Bronchial epithelial cell (primary cell): ENCODE data around the gene RRP36. TPM values are rescaled to one million over a fixed set of nuclear protein-coding genes. Genes with fewer than 3 reads are reported as not detected.

Experiments
- DNase-seq: peaks from one replicate; pipeline ENCODE4 v3.0.0-alpha.2; 2010; ENCODE audit warnings: low read depth
- FAIRE-seq: peaks from 2 replicates; lab custom pipeline; 2011; peaks lifted over from hg19 to GRCh38; lab: Jason Lieb, UNC
- H3K27me3 ChIP-seq: 2 replicates; pipeline ENCODE4 v1.5.1; 2011; ENCODE audit warnings: low read length; ENCODE audit not compliant: control insufficient read depth, insufficient read depth
- H3K36me3 ChIP-seq: 2 replicates; pipeline ENCODE4 v1.5.1; 2011; ENCODE audit warnings: low read length; ENCODE audit not compliant: control insufficient read depth, insufficient read depth
- H3K4me3 ChIP-seq: 2 replicates; pipeline ENCODE4 v1.5.1; 2011; ENCODE audit warnings: mild to moderate bottlenecking, low read depth, low read length, control low read depth
- CTCF ChIP-seq: IDR thresholded peaks from 2 replicates; pipeline ENCODE4 v1.5.1; 2011; ENCODE audit warnings: mild to moderate bottlenecking, moderate library complexity, low read length, control low read depth, inconsistent platforms; ENCODE audit not compliant: insufficient read depth, severe bottlenecking
- total RNA-seq: library from RNA; depleted of rRNA; stranded (reverse); fragments of >200 nt; gene quantifications from 2 replicates; pipeline ENCODE4 v1.2.1, GENCODE V29; 2014

RRP36 gene
- total RNA-seq, 1 donor from 2014 or later = 97.1 TPM

GRCh38 chr6:43045371-43045930 is 24.0 kb downstream of the RRP36 start:
- no peak overlapping the region for H3K4me3 ChIP-seq
- no peak for DNase-seq
- H3K36me3 ChIP-seq = peaks cover 46% of the 10 kb centered on the region
- no peaks in the 10 kb centered on the region for H3K27me3 ChIP-seq
- FAIRE-seq = no peak
- TF ChIP-seq CTCF = no peak

- H3K4me3 ChIP-seq = no peak overlapping the region
- FAIRE-seq = no peak
- H3K27me3 ChIP-seq = no peaks in the 10 kb centered on the region
- H3K36me3 ChIP-seq = peaks cover 43% of the 10 kb centered on the region
- no peak for DNase-seq
- no peak for TF ChIP-seq CTCF
These were observed 26.6 kb downstream of the RRP36 start for GRCh38 chr6:43047998-43048397.

GRCh38 chr6:43050981-43051380 is 29.6 kb downstream of the RRP36 start:
- DNase-seq (no peak), FAIRE-seq (no peak)
- Histone ChIP-seq H3K36me3 (peaks cover 30% of the 10 kb centered on the region), H3K27me3 (no peaks in the 10 kb centered on the region), H3K4me3 (no peak overlapping the region)
- no peak for TF ChIP-seq CTCF

GRCh38 chr6:43052225-43052841 is 30.9 kb downstream of the RRP36 start:
- Histone ChIP-seq H3K27me3 (no peaks in the 10 kb centered on the region), H3K36me3 (peaks cover 25% of the 10 kb centered on the region), H3K4me3 (no peak overlapping the region)
- FAIRE-seq (no peak), DNase-seq (no peak)
- TF ChIP-seq CTCF = no peak

GRCh38 chr6:43052842-43053544 is 31.6 kb downstream of the RRP36 start:
- FAIRE-seq = no peak
- no peak for TF ChIP-seq CTCF
- no peak for DNase-seq

More at GRCh38 chr6:43052842-43053544, 31.6 kb downstream of the RRP36 start:
- Histone ChIP-seq H3K36me3 (peaks cover 26% of the 10 kb centered on the region), H3K4me3 (peak overlapping the region; percentile 61), H3K27me3 (no peaks in the 10 kb centered on the region)
